ENCODE measurements around the gene ABCA1. TPM values are rescaled to one million over a fixed set of nuclear protein-coding genes. Genes with fewer than 3 reads are reported as not detected.
"Not testable (repeated sequence)": the region's sequence is repeated elsewhere in the genome, so short reads cannot be mapped to it uniquely, and the experiment has no call there.

ABCA1 gene
- 5.6 TPM for polyA plus RNA-seq (2013, experiment 1 of 2; ENCODE audit: insufficient read length)
- polyA plus RNA-seq (2013, experiment 2 of 2; ENCODE audit: insufficient read length) = 5.2 TPM

- peak; percentile 83 for DNase-seq
These were observed at the start of gene ABCA1 for GRCh38 chr9:104927912-104928740. Gene ABCA1 (minus strand): TSS chr9:104928155. CDS start chr9:104903679, 24,476 bp downstream.

- no peak for DNase-seq
These were observed 49.6 kb upstream of the ABCA1 start for GRCh38 chr9:104977580-104977979.

GRCh38 chr9:104977168-104977567, 49.2 kb upstream of the ABCA1 start:
- no peak for DNase-seq

- not testable (repeated sequence) for DNase-seq
These were observed 48.1 kb upstream of the ABCA1 start for GRCh38 chr9:104975966-104976595.

GRCh38 chr9:104974053-104974962, 46.4 kb upstream of the ABCA1 start:
- no peak for DNase-seq

GRCh38 chr9:104972242-104972866, 44.4 kb upstream of the ABCA1 start:
- no peak for DNase-seq

- no peak for DNase-seq
These were observed 43.6 kb upstream of the ABCA1 start for GRCh38 chr9:104971511-104971910.

GRCh38 chr9:104970271-104970987, 42.5 kb upstream of the ABCA1 start:
- DNase-seq = peak; percentile 75

- no peak for DNase-seq
These were observed 41.2 kb upstream of the ABCA1 start for GRCh38 chr9:104969116-104969515.

- DNase-seq = peak; percentile 83
These were observed 40.3 kb upstream of the ABCA1 start for GRCh38 chr9:104968025-104968982.

- DNase-seq = no peak
These were observed 35.1 kb upstream of the ABCA1 start for GRCh38 chr9:104963076-104963475.

GRCh38 chr9:104961701-104962359, 33.9 kb upstream of the ABCA1 start:
- no peak for DNase-seq

- DNase-seq = peak; percentile 86
These were observed 33.3 kb upstream of the ABCA1 start for GRCh38 chr9:104961238-104961637.

- DNase-seq = no peak
These were observed 32.7 kb upstream of the ABCA1 start for GRCh38 chr9:104960662-104961061.

- no peak for DNase-seq
These were observed 30.8 kb upstream of the ABCA1 start for GRCh38 chr9:104958751-104959150.

GRCh38 chr9:104958006-104958405, 30.1 kb upstream of the ABCA1 start:
- DNase-seq = not testable (repeated sequence)

GRCh38 chr9:104951487-104951886, 23.5 kb upstream of the ABCA1 start:
- no peak for DNase-seq

GRCh38 chr9:104950838-104951237, 22.9 kb upstream of the ABCA1 start:
- DNase-seq = peak; percentile 70

- no peak for DNase-seq
These were observed 20.3 kb upstream of the ABCA1 start for GRCh38 chr9:104948277-104948676.

- DNase-seq = no peak
These were observed 16.9 kb upstream of the ABCA1 start for GRCh38 chr9:104944871-104945270.

Data from fibroblast of skin of back (primary cell).